Gastroesophageal sphincter (tissue), 4 donors: Measurements from ENCODE around the gene ECT2L. TPM values are rescaled to one million over a fixed set of nuclear protein-coding genes. Genes with fewer than 3 reads are reported as not detected.

Source experiments
- ATAC-seq: fragments of 150-250 bp; one replicate; pipeline ENCODE4 v1.9.1; 2016; ENCODE audit warnings: mild to moderate bottlenecking, moderate library complexity
- H3K27ac ChIP-seq, 4 donors: fragments of 200-600 bp; sonication (generic) in 3 of 4; 1 replicate in 3 of 4; 2 replicates in 1 of 4; pipeline ENCODE4 v1.5.1; 2016 to 2019
- H3K27me3 ChIP-seq: fragments of 200-600 bp; sonication (generic); one replicate; pipeline ENCODE4 v1.5.1; 2019
- H3K36me3 ChIP-seq, 2 donors: fragments of 200-600 bp; sonication (generic); one replicate each; pipeline ENCODE4 v1.5.1; 2019; ENCODE audit warnings: control low read depth in 1 of 2
- H3K4me1 ChIP-seq, 3 donors: fragments of 200-600 bp; sonication (generic); 1 replicate in 2 of 3; 2 replicates in 1 of 3; pipeline ENCODE4 v1.5.1; 2016 to 2019; ENCODE audit warnings: control low read depth in 2 of 3
- H3K4me3 ChIP-seq, 2 donors: fragments of 200-600 bp; sonication (generic); one replicate each; pipeline ENCODE4 v1.5.1; 2019; ENCODE audit warnings: mild to moderate bottlenecking in 1 of 2, moderate library complexity in 1 of 2
- H3K9me3 ChIP-seq, 3 donors: fragments of 200-600 bp; sonication (generic); one replicate each; pipeline ENCODE4 v1.5.1; 2017 to 2019; ENCODE audit warnings: control low read depth in 2 of 3
- CTCF ChIP-seq, 4 experiments: fragments of 200-600 bp in 2 of 4; fragments of 450-650 bp in 2 of 4; sonication (generic) in 1 of 4; IDR thresholded peaks; one replicate each; pipeline ENCODE4 v1.5.1; 2017 to 2019; ENCODE audit warnings: antibody characterized with exemption in 4 of 4, mild to moderate bottlenecking in 2 of 4, moderate library complexity in 2 of 4
- EP300 ChIP-seq: sonication (generic); formaldehyde crosslinking; IDR thresholded peaks from one replicate; pipeline ENCODE4 v1.6.1; 2017; ENCODE audit warnings: antibody characterized with exemption, mild to moderate bottlenecking
- POLR2A ChIP-seq, 2 donors: fragments of 450-650 bp; IDR thresholded peaks; one replicate each; pipeline ENCODE4 v1.6.1; 2017; ENCODE audit warnings: antibody characterized with exemption in 2 of 2, mild to moderate bottlenecking in 2 of 2, moderate library complexity in 1 of 2
- POLR2AphosphoS5 ChIP-seq: sonication (generic); formaldehyde crosslinking; IDR thresholded peaks from one replicate; pipeline ENCODE4 v1.6.1; 2017; ENCODE audit warnings: antibody characterized with exemption
- WGBS, 2 donors: methylation state at CpG; one replicate each; pipeline ENCODE4 v1.1.5; 2018; ENCODE audit warnings: low coverage in 1 of 2; 5-methylcytosine and 5-hydroxymethylcytosine counted together
- total RNA-seq, 4 donors: library from RNA; depleted of rRNA; stranded (reverse); fragments of >200 nt; gene quantifications; one replicate each; pipeline ENCODE4 v1.1.0, GENCODE V29; 2016

ECT2L gene
- total RNA-seq, 4 donors from 2014 or later, result 0.27 TPM; not detected in 3

GRCh38 chr6:138914701-138915100, 118.8 kb downstream of the ECT2L start:
- Histone ChIP-seq H3K27me3 (no peaks in the 10 kb centered on the region), H3K36me3 (peaks cover 0 to 94% of the 10 kb centered on the region in 2 donors), H3K4me3 (no peak overlapping the region), H3K9me3 (no peaks in the 10 kb centered on the region), H3K4me1 (no peaks in the 10 kb centered on the region), H3K27ac (no peak overlapping the region)
- WGBS, 2 donors, result 29 to 88% methylated on average over 1 of the region's 1 CpG
- TF ChIP-seq EP300 (no peak), CTCF (IDR thresholded peaks at IDR 0.05) (no peak), POLR2A (IDR thresholded peaks at IDR 0.05) (no peak), POLR2AphosphoS5 (no peak)
- no peak for ATAC-seq

GRCh38 chr6:138920906-138921305, 125.0 kb downstream of the ECT2L start:
- Histone ChIP-seq H3K4me1 (no peaks in the 10 kb centered on the region), H3K4me3 (no peak overlapping the region), H3K27ac (no peak overlapping the region), H3K27me3 (no peaks in the 10 kb centered on the region), H3K9me3 (no peaks in the 10 kb centered on the region), H3K36me3 (peaks cover 0 to 57% of the 10 kb centered on the region in 2 donors)
- WGBS, 2 donors, result 82 to 100% methylated on average over 3 of the region's 3 CpGs
- TF ChIP-seq POLR2AphosphoS5 (no peak), CTCF (IDR thresholded peaks at IDR 0.05) (no peak), POLR2A (IDR thresholded peaks at IDR 0.05) (no peak), EP300 (no peak)
- ATAC-seq, result no peak

- Histone ChIP-seq H3K9me3 (no peaks in the 10 kb centered on the region), H3K4me3 (no peak overlapping the region), H3K27me3 (no peaks in the 10 kb centered on the region), H3K27ac (no peak overlapping the region), H3K36me3 (peaks cover 0 to 44% of the 10 kb centered on the region in 2 donors), H3K4me1 (no peaks in the 10 kb centered on the region)
- no peak for ATAC-seq
- TF ChIP-seq POLR2A (IDR thresholded peaks at IDR 0.05), result no peak
Measured at GRCh38 chr6:138923561-138923960, 127.7 kb downstream of the ECT2L start.

- H3K4me3 ChIP-seq, result no peak overlapping the region
- H3K36me3 ChIP-seq, result peaks cover 0 to 43% of the 10 kb centered on the region in 2 donors
- no peaks in the 10 kb centered on the region for H3K4me1 ChIP-seq
- ATAC-seq, result no peak
- TF ChIP-seq CTCF (IDR thresholded peaks at IDR 0.05), result no peak
- no peak for TF ChIP-seq POLR2AphosphoS5
- no peak for TF ChIP-seq POLR2A (IDR thresholded peaks at IDR 0.05)
- TF ChIP-seq EP300, result no peak
- H3K27ac ChIP-seq, result no peak overlapping the region
- no peaks in the 10 kb centered on the region for H3K9me3 ChIP-seq
- 81 to 86% methylated on average over 2 of the region's 2 CpGs for WGBS, 2 donors
- H3K27me3 ChIP-seq, result no peaks in the 10 kb centered on the region
Measured at GRCh38 chr6:138925806-138926205, 129.9 kb downstream of the ECT2L start.

- TF ChIP-seq POLR2A (IDR thresholded peaks at IDR 0.05) (no peak), CTCF (IDR thresholded peaks at IDR 0.05) (no peak), POLR2AphosphoS5 (no peak), EP300 (no peak)
- Histone ChIP-seq H3K4me3 (no peak overlapping the region), H3K4me1 (no peaks in the 10 kb centered on the region), H3K27me3 (no peaks in the 10 kb centered on the region), H3K9me3 (no peaks in the 10 kb centered on the region), H3K36me3 (peaks cover 0 to 43% of the 10 kb centered on the region in 2 donors), H3K27ac (no peak overlapping the region)
- no peak for ATAC-seq
- WGBS, 2 donors, result 84 to 92% methylated on average over 3 of the region's 3 CpGs
Measured at GRCh38 chr6:138926579-138926978, 130.7 kb downstream of the ECT2L start.
